Keratinocyte (primary cell): ENCODE data around the gene DNAJB8. TPM values are rescaled to one million over a fixed set of nuclear protein-coding genes. Genes with fewer than 3 reads are reported as not detected.
A peak's percentile ranks its signal among the peaks of the same experiment; 100 is the strongest.

Source experiments
- DNase-seq: peaks from one replicate; pipeline ENCODE4 v3.0.0-alpha.2; 2011; ENCODE audit warnings: low read depth, missing footprints, low spot score
- FAIRE-seq: peaks from 2 replicates; lab custom pipeline; 2011; peaks lifted over from hg19 to GRCh38; lab: Jason Lieb, UNC
- H2AFZ ChIP-seq: 2 replicates; pipeline ENCODE4 v1.6.0; 2012; ENCODE audit warnings: low read length, control low read depth, inconsistent platforms; ENCODE audit not compliant: control insufficient read depth
- H3K27ac ChIP-seq: 2 replicates; pipeline ENCODE4 v1.5.1; 2011; ENCODE audit warnings: low read length; ENCODE audit not compliant: control insufficient read depth, insufficient read depth
- H3K27me3 ChIP-seq: 3 replicates; pipeline ENCODE4 v1.6.0; 2011; ENCODE audit warnings: low read length; ENCODE audit not compliant: control insufficient read depth, insufficient read depth; ENCODE audit errors: extremely low read depth
- H3K36me3 ChIP-seq, 2 experiments: 2 replicates in 1 of 2; 3 replicates in 1 of 2; pipeline ENCODE4 v1.5.1; 2011; ENCODE audit warnings: low read length in 2 of 2, mild to moderate bottlenecking in 1 of 2; ENCODE audit not compliant: control insufficient read depth in 2 of 2, insufficient read depth in 2 of 2; ENCODE audit errors: extremely low read depth in 1 of 2
- H3K4me1 ChIP-seq: 3 replicates; pipeline ENCODE4 v1.5.1; 2011; ENCODE audit warnings: low read length; ENCODE audit not compliant: control insufficient read depth, insufficient read depth; ENCODE audit errors: extremely low read depth
- H3K4me2 ChIP-seq: 3 replicates; pipeline ENCODE4 v1.6.0; 2011; ENCODE audit warnings: low read depth, low read length; ENCODE audit not compliant: control insufficient read depth, insufficient read depth; ENCODE audit errors: extremely low read depth
- H3K4me3 ChIP-seq, 3 experiments: fragments of 200-600 bp in 1 of 3; sonication (generic) in 1 of 3; 2 replicates in 2 of 3; 3 replicates in 1 of 3; pipeline ENCODE4 v1.5.1; 2011 to 2016; ENCODE audit warnings: low read length in 3 of 3, mild to moderate bottlenecking in 3 of 3, control low read depth in 2 of 3, inconsistent platforms in 1 of 3, low read depth in 1 of 3, mixed read lengths in 1 of 3, mixed run types in 1 of 3, moderate library complexity in 1 of 3; ENCODE audit not compliant: control insufficient read depth in 2 of 3, insufficient read depth in 2 of 3; ENCODE audit errors: extremely low read depth in 1 of 3
- H3K79me2 ChIP-seq: 2 replicates; pipeline ENCODE4 v1.6.0; 2012; ENCODE audit warnings: low read length; ENCODE audit not compliant: control insufficient read depth, insufficient read depth
- H3K9ac ChIP-seq: 3 replicates; pipeline ENCODE4 v1.6.0; 2011; ENCODE audit warnings: low read length; ENCODE audit not compliant: control insufficient read depth, insufficient read depth; ENCODE audit errors: extremely low read depth
- H3K9me1 ChIP-seq: 3 replicates; pipeline ENCODE4 v1.6.0; 2011; ENCODE audit warnings: low read length; ENCODE audit not compliant: control insufficient read depth, insufficient read depth; ENCODE audit errors: extremely low read depth
- H3K9me3 ChIP-seq: 2 replicates; pipeline ENCODE4 v1.5.1; 2012; ENCODE audit warnings: low read depth, low read length; ENCODE audit not compliant: control insufficient read depth
- H4K20me1 ChIP-seq: 3 replicates; pipeline ENCODE4 v1.6.0; 2011; ENCODE audit warnings: low read length; ENCODE audit not compliant: control insufficient read depth, insufficient read depth; ENCODE audit errors: extremely low read depth
- EZH2 ChIP-seq: IDR thresholded peaks from one replicate; pipeline ENCODE4 v1.6.1; 2012; ENCODE audit warnings: inconsistent platforms, mild to moderate bottlenecking, low read length, moderate library complexity
- dilution Hi-C: fragments of 300-500 bp; cut with MboI; formaldehyde crosslinking; loops from one replicate; pipeline ENCODE4 v1.7.0; 2020; ENCODE audit warnings: low sequenced_read_pairs; ENCODE audit not compliant: extremely low pct_ligation_motif_present
- polyA plus RNA-seq, 5 experiments: library from polyadenylated mRNA; depleted of rRNA in 3 of 5; stranded (reverse) in 3 of 5; stranded (forward) in 1 of 5; unstranded in 1 of 5; fragments of >200 nt; gene quantifications; 1 replicate in 1 of 5; 2 replicates in 3 of 5; 3 replicates in 1 of 5; pipeline versions ENCODE4 v1.2.1 to v1.2.3, GENCODE V29; 2011 to 2012; ENCODE audit warnings: missing spikeins in 2 of 5, low read depth in 1 of 5, low replicate concordance in 1 of 5
- TF ChIP-seq, protein P1 (sequence below), 3 experiments: IDR thresholded peaks in 1 of 3; conservative IDR thresholded peaks in 1 of 3; optimal IDR thresholded peaks in 1 of 3; 2 replicates in 2 of 3; 3 replicates in 1 of 3; pipeline versions ENCODE3 to v1.5.1; 2011; ENCODE audit warnings: low read length in 3 of 3, mild to moderate bottlenecking in 3 of 3, moderate library complexity in 2 of 3, control low read depth in 1 of 3, inconsistent platforms in 1 of 3; ENCODE audit not compliant: insufficient read depth in 2 of 3; ENCODE audit errors: extremely low read depth in 1 of 3

Gene DNAJB8
- polyA plus RNA-seq, 1 donor (not counting 4 experiments of a cell fraction or from before 2014, with no cell fraction given): not detected

GRCh38 chr3:128491941-128492670 lies 25.4 kb upstream of the DNAJB8 start:
- Histone ChIP-seq H3K4me1 (peaks cover 9% of the 10 kb centered on the region), H2AFZ (no peak overlapping the region), H3K27me3 (peaks cover 97% of the 10 kb centered on the region), H3K36me3 (no peaks in the 10 kb centered on the region), H3K4me3 (no peak overlapping the region), H3K9me3 (no peaks in the 10 kb centered on the region), H3K27ac (no peak overlapping the region), H3K9me1 (no peaks in the 10 kb centered on the region), H4K20me1 (peaks cover 16% of the 10 kb centered on the region), H3K9ac (no peak overlapping the region), H3K4me2 (no peak overlapping the region), H3K79me2 (no peaks in the 10 kb centered on the region)
- TF ChIP-seq EZH2: peak; percentile 75
- TF ChIP-seq, protein P1, sequence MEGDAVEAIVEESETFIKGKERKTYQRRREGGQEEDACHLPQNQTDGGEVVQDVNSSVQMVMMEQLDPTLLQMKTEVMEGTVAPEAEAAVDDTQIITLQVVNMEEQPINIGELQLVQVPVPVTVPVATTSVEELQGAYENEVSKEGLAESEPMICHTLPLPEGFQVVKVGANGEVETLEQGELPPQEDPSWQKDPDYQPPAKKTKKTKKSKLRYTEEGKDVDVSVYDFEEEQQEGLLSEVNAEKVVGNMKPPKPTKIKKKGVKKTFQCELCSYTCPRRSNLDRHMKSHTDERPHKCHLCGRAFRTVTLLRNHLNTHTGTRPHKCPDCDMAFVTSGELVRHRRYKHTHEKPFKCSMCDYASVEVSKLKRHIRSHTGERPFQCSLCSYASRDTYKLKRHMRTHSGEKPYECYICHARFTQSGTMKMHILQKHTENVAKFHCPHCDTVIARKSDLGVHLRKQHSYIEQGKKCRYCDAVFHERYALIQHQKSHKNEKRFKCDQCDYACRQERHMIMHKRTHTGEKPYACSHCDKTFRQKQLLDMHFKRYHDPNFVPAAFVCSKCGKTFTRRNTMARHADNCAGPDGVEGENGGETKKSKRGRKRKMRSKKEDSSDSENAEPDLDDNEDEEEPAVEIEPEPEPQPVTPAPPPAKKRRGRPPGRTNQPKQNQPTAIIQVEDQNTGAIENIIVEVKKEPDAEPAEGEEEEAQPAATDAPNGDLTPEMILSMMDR (optimal IDR thresholded peaks at IDR 0.05 in 1 of 3, IDR thresholded peaks at IDR 0.05 in 1 of 3, conservative IDR thresholded peaks at IDR 0.05 in 1 of 3; ENCODE audit: extremely low read depth in 1 of 3, insufficient read depth in 2 of 3, low read length in 3 of 3): no peak
- dilution Hi-C loops: no loop called here
- FAIRE-seq (no peak), DNase-seq (no peak)

- peaks cover 97% of the 10 kb centered on the region for H3K27me3 ChIP-seq
- no peaks in the 10 kb centered on the region for H3K36me3 ChIP-seq
- H3K9me1 ChIP-seq: no peaks in the 10 kb centered on the region
- peaks cover 16% of the 10 kb centered on the region for H4K20me1 ChIP-seq
- dilution Hi-C loops: no loop called here
- no peaks in the 10 kb centered on the region for H3K9me3 ChIP-seq
- FAIRE-seq: no peak
- H3K4me2 ChIP-seq: no peak overlapping the region
- no peaks in the 10 kb centered on the region for H3K79me2 ChIP-seq
- DNase-seq: no peak
- no peak overlapping the region for H3K9ac ChIP-seq
- no peak overlapping the region for H3K27ac ChIP-seq
- TF ChIP-seq, protein P1 (optimal IDR thresholded peaks at IDR 0.05 in 1 of 3, IDR thresholded peaks at IDR 0.05 in 1 of 3, conservative IDR thresholded peaks at IDR 0.05 in 1 of 3; ENCODE audit: extremely low read depth in 1 of 3, insufficient read depth in 2 of 3, low read length in 3 of 3): no peak
- peak; percentile 90 for TF ChIP-seq EZH2
- no peak overlapping the region for H3K4me3 ChIP-seq
- H3K4me1 ChIP-seq: peaks cover 14% of the 10 kb centered on the region
- H2AFZ ChIP-seq: no peak overlapping the region
Observed at GRCh38 chr3:128491691-128491940, 24.9 kb upstream of the DNAJB8 start.
